SIG-M5 treated with dmso at 0.1 percent for 504 hours (cell line): Measurements from ENCODE around the gene UNC13C.
A peak's percentile ranks its signal among the peaks of the same experiment; 100 is the strongest.
"Not testable (repeated sequence)": the region's sequence is repeated elsewhere in the genome, so short reads cannot be mapped to it uniquely, and the experiment has no call there.

Experiments used
- DNase-seq: peaks from one replicate; lab custom pipeline; 2025; ENCODE audit not compliant: unreplicated experiment; lab: John Stamatoyannopoulos, UW

UNC13C gene

GRCh38 chr15:53978253-53978906 is at the start of gene UNC13C:
UNC13C (plus strand) TSS chr15:53978441; CDS start chr15:54012904, 34,463 bp downstream.
- DNase-seq, result no peak

- no peak for DNase-seq
Observed at GRCh38 chr15:53936137-53936536, 42.1 kb upstream of the UNC13C start.

- DNase-seq, result not testable (repeated sequence)
Observed at GRCh38 chr15:53937632-53938031, 40.6 kb upstream of the UNC13C start.

- no peak for DNase-seq
Observed at GRCh38 chr15:53950572-53950971, 27.7 kb upstream of the UNC13C start.

GRCh38 chr15:53955396-53955795 is 22.8 kb upstream of the UNC13C start:
- DNase-seq, result no peak

GRCh38 chr15:53962646-53963561 is 15.3 kb upstream of the UNC13C start:
- peak; percentile 13 for DNase-seq

- DNase-seq, result no peak
Observed at GRCh38 chr15:53963801-53964200, 14.4 kb upstream of the UNC13C start.

- DNase-seq, result no peak
Observed at GRCh38 chr15:53974121-53974520, 4.1 kb upstream of the UNC13C start.

- DNase-seq, result no peak
Observed at GRCh38 chr15:53974813-53975212, 3.4 kb upstream of the UNC13C start.

- no peak for DNase-seq
Observed at GRCh38 chr15:53976844-53977392, 1.3 kb upstream of the UNC13C start.

GRCh38 chr15:53979051-53979788 is 979 bp downstream of the UNC13C start:
- DNase-seq, result no peak

- no peak for DNase-seq
Observed at GRCh38 chr15:53980021-53980420, 1.8 kb downstream of the UNC13C start.

- no peak for DNase-seq
Observed at GRCh38 chr15:53982071-53982680, 3.9 kb downstream of the UNC13C start.

GRCh38 chr15:53982876-53983275 is 4.6 kb downstream of the UNC13C start:
- DNase-seq, result no peak

GRCh38 chr15:53984221-53984620 is 6.0 kb downstream of the UNC13C start:
- DNase-seq, result no peak

- DNase-seq, result no peak
Observed at GRCh38 chr15:53985562-53985961, 7.3 kb downstream of the UNC13C start.

GRCh38 chr15:53987480-53987879 is 9.2 kb downstream of the UNC13C start:
- DNase-seq, result no peak

GRCh38 chr15:54007256-54007655 is 29.0 kb downstream of the UNC13C start:
- DNase-seq, result no peak

GRCh38 chr15:54011656-54012055 is 33.4 kb downstream of the UNC13C start:
- DNase-seq, result no peak

GRCh38 chr15:54014067-54014655 is 35.9 kb downstream of the UNC13C start:
- no peak for DNase-seq
